Activated CD4-positive, alpha-beta T cell treated with anti-CD3 and anti-CD28 coated beads, Interleukin-2, Interleukin-6, amounts not matched to agents 100 ng/mL and 50 ng/mL, durations not matched to agents 16 hours and 8 hours (primary cell): ENCODE results near the gene LHPP.

Source experiments
- DNase-seq: peaks from one replicate; pipeline ENCODE4 v3.0.0-alpha.2; 2020

The LHPP gene

DNA sequence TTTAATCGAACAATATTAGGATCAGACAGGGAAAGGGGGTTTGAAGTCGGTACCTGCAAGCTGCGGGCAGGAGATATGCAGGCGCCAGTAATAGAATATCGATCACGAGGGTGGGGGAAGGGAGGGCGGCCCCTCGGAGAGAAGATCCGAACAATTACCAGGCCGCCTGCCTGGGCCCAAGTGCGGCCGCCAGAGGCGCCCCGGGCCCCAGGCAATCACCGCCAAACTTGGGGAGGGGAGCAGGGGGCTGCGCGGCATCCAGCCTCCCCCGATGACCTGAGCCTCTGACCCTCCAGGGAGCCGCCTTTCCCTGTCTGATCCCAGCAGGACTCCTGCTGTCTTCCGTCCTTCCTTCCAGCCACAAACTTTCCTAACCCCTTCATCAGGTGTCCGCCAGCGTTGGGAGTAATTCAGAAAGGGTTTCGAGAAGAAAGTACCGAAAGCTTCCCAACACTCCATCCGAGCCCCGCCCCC lies 12.9 kb upstream of the LHPP start:
- no peak for DNase-seq

DNA sequence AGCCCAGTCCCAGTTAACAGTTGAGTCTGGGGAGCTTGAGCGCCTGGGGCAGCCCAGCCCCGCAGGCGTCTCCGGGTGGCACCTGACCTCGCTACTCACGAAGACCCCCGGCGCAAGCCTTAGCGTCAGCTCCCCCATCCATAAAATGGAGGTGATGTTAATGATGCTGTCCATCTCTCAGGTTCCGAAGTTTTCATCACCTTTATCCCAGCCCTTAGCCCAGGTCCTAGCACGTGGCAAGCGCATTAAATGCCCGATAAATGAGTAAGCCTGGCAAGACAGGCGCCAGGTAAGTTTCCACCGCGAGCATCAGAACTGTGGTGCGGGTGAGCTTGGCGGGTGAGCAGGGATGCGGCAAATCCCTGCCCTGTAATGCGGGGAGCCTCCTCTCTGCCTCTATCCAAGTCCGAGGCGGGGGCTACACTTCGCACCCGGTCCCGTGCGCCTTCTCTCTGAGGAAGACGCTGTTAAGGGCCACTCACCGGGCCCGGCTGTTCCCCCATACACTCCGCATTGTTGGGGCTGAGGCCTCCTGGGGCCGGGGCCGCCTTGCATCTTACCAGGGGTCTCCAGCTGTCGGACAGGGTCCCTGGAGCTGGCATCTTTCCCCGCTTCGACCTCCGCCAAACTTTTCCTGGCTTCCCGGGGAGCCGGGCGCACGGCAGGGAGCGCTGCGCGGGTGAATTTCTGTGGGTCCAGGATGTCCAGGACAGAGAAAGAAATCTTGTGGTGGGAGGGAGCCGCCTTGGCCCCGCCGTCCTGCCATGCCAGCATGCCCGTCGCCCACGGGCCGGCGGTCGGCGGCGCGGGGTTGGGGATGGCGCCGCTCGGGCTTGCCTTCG lies 12.2 kb upstream of the LHPP start:
- no peak for DNase-seq

DNA sequence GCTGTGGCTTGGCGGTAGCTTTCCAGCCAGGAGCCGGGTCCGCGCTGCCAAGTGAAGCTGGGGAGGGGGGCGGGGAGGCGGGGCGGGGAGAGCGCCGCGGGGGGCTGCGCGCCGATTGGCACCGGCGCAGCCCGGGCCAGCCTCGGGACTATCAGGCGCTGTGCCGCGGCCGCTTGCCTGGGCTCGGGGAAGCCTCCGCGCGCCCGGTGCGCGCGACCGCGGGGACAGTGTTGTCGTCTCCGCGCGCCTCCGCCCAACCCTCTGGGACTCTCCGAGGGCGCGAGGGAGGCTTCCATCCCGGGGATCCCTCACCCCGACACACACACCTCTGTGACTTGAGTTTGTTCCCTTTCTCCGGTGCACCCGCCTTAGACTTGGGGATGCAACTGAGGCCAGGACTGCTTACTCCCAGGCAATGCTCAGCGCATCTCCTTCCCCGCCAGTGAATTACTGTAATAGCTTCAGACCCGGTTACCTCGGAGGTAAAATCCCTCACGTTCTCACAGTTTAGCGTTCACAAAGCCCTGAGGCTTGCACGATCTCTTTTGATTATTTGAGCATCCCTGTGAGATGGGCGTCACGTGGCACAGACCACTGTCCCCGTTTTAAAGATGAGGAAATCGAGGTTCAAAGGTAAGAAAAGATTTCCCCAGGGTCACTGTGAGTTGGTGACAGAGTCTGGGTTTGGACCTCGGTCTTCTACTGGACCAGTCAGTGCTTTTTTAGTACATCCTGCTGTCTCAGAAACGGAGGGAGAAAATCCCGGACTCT lies 11.4 kb upstream of the LHPP start, which contains the start of gene NKX1-2:
TSS of gene NKX1-2 (minus strand) at position 24 of the 771 bp plus-strand sequence. CDS start 92 bp downstream, outside the sequence.
- no peak for DNase-seq

DNA sequence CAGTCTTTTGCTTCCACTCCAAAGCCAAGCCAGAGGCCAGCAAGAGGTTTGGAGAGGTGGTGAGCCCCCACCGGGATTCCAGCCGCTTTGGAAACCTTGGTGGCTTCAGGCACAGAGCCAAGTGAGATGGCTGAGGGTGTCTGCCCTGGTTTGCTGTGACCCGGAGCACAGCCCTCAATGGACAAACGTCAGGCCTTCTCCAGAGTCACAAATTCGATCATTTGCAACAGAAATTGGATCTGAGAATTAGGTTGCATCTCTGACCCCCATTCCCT lies 10.9 kb upstream of the LHPP start:
- DNase-seq: no peak

DNA sequence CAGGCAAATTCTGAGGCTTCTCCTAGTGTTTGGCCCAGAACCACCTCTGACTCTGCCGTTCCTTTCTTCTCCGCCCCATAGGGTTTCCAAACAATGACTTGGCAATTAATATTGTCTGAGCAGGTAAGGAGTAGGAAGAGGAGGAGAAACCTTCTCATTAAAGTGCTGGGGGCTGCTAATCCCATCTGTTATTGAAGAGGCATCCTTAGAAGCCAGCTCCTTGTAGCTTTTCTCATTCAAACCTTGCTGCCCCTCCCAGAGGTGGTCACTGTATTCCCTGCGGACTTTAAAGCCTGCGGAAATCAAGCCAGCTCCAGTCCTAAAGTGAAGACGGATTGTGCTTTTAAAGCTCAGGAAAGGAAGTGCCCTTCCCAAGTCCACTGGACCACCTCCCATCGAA lies 10.3 kb upstream of the LHPP start:
- no peak for DNase-seq

DNA sequence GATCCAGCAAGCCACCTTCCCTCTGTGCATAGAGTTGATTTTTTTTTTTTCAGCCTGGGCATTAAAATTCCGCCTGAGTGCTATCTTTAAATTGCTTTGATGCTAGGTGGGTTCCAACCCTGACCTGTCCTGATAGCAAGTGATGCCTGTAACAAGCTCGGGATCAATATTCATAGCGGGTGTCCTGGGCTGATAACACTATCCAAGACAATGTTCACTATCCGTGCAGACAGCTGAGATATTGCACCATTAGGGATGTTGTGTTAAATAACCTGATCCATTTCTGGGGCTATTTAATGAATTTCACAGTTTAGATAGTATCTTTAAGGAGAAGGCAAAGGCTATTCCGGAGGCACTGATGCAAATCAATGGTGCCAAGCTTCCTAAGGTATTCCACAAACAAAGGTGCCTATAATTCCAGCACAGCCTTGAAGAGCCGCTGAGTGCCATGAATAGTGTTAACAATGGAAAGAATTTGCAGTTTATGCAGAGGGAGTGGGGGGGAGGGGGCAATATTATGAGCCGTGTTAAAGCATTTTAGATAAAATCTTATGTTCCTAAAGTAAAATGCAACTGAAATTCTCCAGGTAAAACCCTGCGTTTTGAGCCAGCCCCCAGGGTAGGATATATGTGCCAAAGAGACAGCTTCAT lies 7.5 kb upstream of the LHPP start:
- DNase-seq: no peak

DNA sequence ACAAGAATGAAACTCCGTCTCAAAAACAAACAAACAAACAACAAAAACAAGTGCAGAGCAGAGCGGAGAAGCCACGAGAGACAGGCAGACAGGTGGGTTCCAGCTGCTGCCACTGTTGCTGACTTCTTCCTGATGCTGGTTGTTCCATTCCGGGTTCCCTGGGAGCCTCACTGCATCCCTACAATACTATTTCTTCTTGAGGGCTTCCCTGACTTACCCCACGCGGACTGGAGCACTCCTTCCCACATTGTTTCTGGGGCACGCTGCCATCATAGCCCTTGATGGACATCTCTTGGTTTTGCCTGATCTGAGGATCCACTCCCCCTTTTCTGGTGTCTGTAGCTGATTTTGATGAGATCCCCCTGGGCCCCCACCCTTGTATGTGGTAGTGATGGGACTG lies 6.2 kb upstream of the LHPP start:
- no peak for DNase-seq

DNA sequence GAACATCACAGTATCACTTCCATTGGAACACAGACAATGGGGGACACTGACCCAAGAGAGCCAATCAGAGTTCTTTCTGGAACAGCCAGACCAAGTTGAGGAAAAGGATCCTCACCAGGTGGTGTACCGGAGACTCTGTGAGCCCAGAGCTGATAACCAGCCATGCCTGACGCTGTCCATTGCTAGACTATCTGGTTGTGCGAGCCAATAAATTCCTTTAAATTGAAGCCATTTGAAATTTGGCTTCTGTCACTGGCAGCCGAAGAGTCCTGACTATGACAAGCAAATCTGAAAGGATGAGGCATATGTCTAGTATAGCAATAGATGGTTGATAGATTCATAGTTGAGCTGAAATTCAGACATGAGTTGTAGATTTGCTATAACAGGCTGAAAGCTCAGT lies 3.1 kb upstream of the LHPP start:
- no peak for DNase-seq

DNA sequence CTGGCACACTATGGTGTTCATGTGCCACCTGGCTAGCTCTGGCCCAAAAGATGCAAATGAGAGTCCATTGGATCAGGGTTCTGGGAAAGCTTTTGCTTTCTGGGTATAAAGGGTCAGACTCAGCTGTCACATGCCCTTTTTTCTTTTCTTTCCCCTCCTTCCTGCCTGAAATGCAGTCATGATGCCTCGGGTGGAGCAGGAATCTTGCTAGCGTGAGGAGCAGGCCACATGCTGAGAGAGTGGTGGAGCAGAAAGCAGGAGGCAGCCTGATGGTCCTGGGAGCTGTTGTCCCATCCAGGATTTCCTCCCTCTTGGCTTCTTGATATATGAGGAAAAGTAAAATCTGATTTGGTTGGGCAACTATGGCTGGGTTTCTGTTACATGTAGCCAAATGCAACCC lies 2.7 kb upstream of the LHPP start:
- DNase-seq: no peak

DNA sequence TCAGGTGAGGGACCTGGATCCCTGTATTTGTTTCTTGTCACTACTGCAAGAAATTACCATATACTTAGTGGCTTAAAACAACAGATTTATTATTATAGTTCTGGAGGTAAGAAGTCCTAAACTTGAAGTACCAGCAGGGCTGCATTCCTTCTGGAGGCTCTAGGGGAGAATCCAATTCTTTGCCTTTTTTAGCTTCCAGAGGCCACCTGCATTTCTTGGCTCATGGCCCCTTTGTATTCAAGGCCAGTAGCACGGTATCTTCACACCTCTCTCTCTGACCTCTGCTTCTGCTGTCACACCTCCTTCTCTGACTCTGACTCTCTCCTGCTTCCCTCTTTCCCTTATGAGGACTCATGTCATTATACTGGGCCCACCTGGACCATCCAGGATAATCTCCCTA lies 2.2 kb upstream of the LHPP start:
- DNase-seq: no peak

DNA sequence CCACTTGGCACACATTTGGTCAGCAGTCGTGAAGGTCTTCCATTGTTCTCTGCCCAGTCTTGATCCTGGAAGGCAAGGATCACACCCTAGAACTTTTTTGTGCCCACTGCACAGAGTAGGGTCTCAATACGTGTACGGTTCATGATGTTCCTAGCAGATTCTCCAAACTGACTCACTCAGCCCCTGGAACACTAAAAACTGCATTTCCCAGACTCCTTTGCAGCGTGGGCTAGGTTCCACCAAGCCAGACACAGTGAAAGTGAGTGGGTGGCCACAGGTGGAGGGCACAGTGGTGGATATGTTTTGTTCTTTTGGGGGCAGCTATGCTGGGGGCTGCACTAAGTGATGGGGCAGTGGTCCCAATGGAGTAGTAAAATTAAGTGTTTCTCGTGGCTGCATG lies 1.5 kb upstream of the LHPP start:
- no peak for DNase-seq

DNA sequence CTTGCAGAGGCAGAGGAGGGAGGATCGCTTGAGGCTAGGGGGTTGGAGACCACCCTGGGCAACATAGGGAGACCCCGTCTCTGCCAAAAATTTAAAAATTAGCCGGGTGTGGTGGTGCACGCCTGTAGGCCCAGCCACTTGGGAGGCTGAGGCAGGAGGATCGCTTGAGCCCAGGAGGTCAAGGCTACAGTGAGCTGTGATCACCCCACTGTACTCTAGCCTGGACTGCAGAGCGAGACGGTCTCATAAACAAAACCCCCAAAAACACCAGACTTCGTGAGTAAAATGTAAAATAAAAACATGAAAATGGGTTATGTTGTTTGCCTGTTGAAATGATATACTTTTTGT lies 699 bp downstream of the LHPP start:
- no peak for DNase-seq

DNA sequence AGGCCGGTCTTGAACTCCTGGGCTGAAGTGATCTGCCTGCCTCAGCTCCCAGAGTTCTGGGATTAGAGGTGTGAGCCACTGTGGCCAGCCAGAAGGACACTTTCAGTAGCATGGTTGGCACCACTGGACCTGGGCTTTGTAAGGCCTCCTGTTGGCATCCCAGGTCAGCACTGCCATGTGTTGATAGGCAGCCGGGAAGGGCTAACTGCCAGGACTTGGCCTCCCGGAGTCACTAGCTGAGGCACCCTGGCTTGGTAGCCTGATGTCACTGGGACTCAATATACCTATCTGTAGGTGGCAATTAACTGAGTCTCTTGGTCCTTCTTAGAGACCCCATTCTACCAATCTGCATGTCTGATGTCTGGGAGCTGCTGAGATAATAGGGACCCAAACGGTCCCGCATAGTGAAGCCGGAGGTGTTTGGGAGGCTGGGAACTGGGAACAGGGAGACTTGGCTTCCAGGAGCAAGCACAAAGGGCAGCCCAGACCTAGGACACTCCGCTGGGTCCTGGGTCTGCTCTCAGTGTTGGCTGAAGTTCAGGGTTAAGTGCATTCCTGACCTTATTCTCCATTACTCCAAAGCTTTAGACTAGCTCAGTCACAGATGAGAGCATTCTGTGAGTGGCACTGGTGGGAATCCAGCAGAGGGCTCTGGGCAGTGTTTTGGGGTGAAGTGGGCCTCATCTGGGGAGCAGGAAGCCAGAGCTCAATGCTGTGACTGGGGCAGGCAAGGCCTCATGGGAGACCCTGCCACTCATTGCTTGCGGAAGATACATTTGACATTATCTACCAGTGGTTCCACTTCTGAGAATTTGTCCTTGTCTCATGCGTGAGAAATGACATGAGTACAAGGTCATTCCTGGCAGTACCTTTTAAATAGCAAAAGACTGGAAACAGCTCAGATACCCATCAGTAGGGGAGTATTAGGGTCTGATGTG lies 2.7 kb downstream of the LHPP start:
- no peak for DNase-seq

DNA sequence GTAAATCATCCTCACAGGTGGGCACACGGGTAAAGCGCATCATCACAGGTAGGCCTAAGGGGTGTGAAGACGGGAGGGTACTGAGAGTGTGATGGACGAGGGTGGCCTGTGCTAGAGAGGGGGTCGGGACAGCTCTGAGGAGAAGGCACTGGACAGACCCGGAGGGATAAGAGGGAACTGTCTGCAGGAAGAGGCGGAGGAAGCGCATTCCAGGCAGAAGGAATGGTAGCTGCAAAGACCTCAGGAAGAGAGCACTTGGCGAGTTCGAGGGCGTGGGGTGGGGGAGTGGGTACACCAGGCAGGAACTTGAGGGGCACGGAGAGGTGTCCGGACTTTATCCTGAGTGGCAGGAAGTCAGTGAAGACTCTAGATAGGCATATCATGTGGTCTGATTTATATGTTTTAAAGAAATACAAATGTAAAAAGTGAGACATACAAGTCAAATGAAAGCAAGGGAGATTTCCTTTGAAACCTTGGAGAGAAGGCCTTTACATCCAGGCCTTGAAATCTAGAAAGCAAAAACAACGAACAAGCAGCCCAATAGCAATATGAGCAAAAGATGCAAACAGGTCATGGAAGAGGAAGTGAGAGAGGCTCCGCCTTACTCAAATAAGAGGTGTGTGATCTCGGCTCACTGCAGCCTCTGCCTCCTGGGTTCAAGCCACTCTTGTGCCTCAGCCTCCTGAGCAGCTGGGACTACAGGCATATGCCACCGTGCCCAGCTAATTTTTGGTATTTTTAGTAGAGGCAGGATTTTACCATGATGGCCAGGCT lies 3.6 kb downstream of the LHPP start:
- no peak for DNase-seq

DNA sequence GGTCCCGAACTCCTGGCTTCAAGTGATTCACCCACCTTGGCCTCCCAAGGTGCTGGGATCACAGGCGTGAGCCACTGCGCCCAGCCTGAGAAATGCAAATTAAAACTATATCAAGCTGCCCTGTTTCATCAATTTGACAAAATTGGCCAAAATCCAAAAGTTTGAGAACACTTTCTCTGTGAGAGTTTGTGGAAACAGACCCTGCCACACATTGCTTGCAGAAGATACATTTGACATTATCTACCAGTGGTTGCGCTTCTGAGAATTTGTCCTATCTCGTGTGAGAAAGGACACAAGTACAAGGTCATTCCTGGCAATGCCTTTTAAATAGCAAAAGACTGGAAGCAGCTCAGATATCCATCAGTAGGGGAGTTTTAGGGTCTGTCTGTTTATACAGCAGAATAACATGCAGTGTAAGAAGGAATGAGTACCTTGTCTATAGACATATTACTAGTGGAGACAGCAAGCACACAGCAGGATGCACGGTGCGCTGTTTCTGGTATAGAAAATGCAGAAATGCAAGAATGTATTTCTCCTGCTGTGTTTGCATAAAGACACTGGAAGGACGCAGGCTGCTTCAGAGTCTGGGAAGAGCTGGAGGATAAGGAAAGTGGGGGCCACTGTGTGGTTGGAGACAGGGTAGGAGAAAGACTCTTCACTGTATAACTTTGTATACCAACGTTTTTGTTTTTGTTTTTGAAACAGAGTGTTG lies 4.3 kb downstream of the LHPP start:
- DNase-seq: no peak

DNA sequence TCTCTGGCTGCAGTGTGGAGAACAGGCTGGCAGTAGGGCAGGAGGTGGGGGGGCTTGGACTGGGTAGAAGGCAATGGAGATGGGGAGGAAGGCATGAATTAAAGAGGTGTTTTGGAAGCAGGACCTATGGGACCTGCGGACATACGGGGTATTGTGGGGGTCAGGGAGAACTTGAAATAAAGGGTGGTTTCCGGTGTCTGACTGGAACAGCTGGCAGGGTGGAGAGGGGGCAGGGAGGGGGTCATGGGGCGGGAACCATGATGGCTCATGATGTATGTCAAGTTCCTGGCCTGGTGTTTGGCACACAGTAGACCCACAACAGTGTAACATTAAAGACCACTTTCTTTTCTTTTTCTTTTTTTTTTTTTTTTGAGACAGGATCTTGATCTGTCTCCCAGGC lies 5.5 kb downstream of the LHPP start:
- DNase-seq: no peak

DNA sequence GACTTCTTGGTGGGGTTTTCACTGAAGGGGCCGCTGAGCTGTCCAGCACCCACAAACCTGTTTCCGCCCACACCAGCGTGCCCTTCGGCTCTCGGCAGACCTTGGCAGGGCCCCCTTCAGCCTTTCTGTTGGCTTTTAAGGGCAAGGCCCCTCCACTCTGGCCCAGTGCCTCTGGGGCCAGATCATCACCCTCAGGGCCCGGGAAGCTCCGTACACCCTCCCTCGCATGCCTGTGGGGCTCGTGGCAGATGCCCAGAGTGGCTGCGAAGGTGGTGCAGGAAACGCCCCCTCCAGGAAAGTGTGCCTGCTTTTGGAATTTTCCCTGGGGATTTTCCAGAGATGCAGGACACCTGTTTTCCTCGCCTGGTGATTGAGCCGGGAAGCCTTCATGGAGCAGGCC lies 7.0 kb downstream of the LHPP start:
- DNase-seq: no peak

DNA sequence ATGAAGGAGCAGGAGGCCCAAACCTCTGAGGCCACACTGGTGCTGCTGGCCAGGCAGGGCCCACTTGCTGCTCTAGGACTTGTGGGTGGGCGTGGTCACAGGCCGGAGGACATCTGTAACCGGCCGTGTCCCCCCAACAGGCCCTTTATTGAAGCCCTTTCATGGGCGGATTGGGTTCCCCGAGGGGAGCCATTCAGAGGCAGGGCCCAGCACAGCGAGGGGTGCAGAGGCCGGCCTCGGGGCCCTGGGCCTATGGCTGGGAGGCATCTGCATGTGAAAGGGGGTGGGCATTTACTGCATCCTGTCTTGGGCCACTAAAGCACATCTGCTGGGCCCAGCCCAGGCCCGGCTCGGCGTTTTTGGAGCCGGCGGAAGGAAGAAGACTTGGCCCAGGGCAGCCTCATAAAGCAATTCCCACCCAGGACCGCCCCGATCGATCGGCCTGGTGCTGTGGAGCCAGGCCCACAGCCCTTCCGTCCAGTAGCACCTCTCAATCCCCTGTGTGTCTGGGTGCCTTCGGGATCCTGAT lies 8.4 kb downstream of the LHPP start:
- no peak for DNase-seq

DNA sequence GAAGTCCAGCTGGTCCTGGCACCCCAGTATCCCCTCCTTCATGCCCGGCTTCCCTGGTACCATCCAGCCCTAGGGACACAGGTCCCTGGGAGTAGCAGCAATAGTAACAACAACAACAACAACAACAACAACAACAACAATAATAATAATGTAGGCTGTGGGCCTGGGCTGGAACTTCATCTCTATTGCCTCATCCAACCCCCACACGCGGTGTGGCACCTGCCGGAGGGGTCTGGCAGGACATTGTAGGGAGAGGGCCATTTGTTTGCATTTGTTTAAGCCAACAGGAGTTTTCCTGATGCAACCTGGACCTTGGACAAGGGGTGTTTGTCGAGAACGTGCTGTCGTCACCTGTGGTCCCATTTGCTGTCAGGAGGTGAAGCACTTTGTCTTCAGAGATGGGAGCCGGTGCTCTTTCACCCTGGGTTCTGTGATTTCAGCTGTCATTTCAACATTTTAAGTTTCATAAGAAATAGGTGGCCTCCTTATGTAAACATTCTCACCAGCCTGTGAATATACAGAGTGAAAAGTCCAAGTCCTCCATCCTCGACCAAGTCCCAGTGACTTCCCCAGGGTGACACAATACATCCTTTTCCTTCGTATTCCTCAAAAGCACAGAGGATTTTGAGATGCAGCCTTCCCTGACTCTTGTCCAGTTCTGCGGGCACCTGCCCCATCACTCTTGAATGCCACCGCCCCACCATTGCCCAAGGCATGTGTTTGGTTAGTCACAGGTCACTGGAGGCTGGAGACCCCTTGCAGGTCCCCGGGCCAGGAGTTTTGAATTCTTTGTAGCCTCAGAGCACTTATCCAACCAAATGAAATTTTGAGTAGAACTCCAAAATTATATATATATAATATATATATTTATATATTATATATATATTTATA lies 9.2 kb downstream of the LHPP start:
- DNase-seq: no peak

DNA sequence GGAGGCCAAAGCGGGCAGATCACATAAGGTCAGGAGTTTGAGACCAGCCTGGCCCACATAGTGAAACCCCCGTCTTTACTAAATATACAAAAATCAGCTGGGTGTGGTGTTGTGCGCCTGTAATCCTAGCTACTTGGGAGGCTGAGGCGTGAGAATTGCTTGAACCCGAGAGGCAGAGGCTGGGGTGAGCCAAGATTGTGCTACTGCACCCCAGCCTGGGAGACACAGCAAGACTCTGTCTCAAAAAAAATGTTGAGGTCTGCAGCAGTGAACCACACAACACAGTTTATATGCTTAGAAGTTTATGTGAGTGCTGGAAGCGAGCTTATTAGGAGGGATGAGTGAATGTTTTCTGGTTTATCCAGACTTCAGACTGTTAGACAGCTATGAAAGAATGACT lies 10.4 kb downstream of the LHPP start:
- no peak for DNase-seq
